Measurements from ENCODE around the gene ADAM12.
"Not testable (repeated sequence)": the region's sequence is repeated elsewhere in the genome, so short reads cannot be mapped to it uniquely, and the experiment has no call there.

Gene ADAM12

GRCh38 chr10:126397640-126398382 is 9.5 kb upstream of the ADAM12 start:
- no peak for ATAC-seq (replicated peaks; ENCODE audit: extremely low read depth, poor library complexity, severe bottlenecking)
- H3K36me3 Mint-ChIP-seq (ENCODE audit: insufficient read depth), result no peaks in the 10 kb centered on the region
- H3K9me3 Mint-ChIP-seq, result peaks cover 23% of the 10 kb centered on the region
- no peaks in the 10 kb centered on the region for H3K27me3 Mint-ChIP-seq
- DNase-seq (ENCODE audit: low spot score in 2 of 2), result no peak
- no peak overlapping the region for H3K4me3 Mint-ChIP-seq
- H3K4me1 Mint-ChIP-seq, result no peaks in the 10 kb centered on the region
- H3K27ac Mint-ChIP-seq (ENCODE audit: low read depth), result no peak overlapping the region

- Mint-ChIP-seq H3K4me3 (no peak overlapping the region), H3K9me3 (peaks cover 24% of the 10 kb centered on the region), H3K27me3 (no peaks in the 10 kb centered on the region), H3K4me1 (no peaks in the 10 kb centered on the region), H3K36me3 (ENCODE audit: insufficient read depth) (no peaks in the 10 kb centered on the region), H3K27ac (ENCODE audit: low read depth) (no peak overlapping the region)
- no peak for DNase-seq (ENCODE audit: low spot score in 2 of 2)
- no peak for ATAC-seq (replicated peaks; ENCODE audit: extremely low read depth, poor library complexity, severe bottlenecking)
Observed at GRCh38 chr10:126397156-126397555, 8.9 kb upstream of the ADAM12 start.

GRCh38 chr10:126394948-126395347 is 6.7 kb upstream of the ADAM12 start:
- H3K4me1 Mint-ChIP-seq, result no peaks in the 10 kb centered on the region
- DNase-seq (ENCODE audit: low spot score in 2 of 2) (no peak), ATAC-seq (replicated peaks; ENCODE audit: extremely low read depth, poor library complexity, severe bottlenecking) (no peak)
- H3K4me3 Mint-ChIP-seq, result no peak overlapping the region
- H3K27ac Mint-ChIP-seq (ENCODE audit: low read depth), result no peak overlapping the region
- peaks cover 29% of the 10 kb centered on the region for H3K9me3 Mint-ChIP-seq
- no peaks in the 10 kb centered on the region for H3K36me3 Mint-ChIP-seq (ENCODE audit: insufficient read depth)
- no peaks in the 10 kb centered on the region for H3K27me3 Mint-ChIP-seq

GRCh38 chr10:126393076-126393475 is 4.8 kb upstream of the ADAM12 start:
- H3K27ac Mint-ChIP-seq (ENCODE audit: low read depth), result no peak overlapping the region
- H3K27me3 Mint-ChIP-seq, result no peaks in the 10 kb centered on the region
- H3K36me3 Mint-ChIP-seq (ENCODE audit: insufficient read depth), result peaks cover 2% of the 10 kb centered on the region
- H3K9me3 Mint-ChIP-seq, result peaks cover 29% of the 10 kb centered on the region
- H3K4me1 Mint-ChIP-seq, result no peaks in the 10 kb centered on the region
- DNase-seq (ENCODE audit: low spot score in 2 of 2), result no peak
- ATAC-seq (replicated peaks; ENCODE audit: extremely low read depth, poor library complexity, severe bottlenecking), result no peak
- no peak overlapping the region for H3K4me3 Mint-ChIP-seq

GRCh38 chr10:126392469-126392868 is 4.2 kb upstream of the ADAM12 start:
- Mint-ChIP-seq H3K4me1 (peaks cover under 1% of the 10 kb centered on the region), H3K27ac (ENCODE audit: low read depth) (no peak overlapping the region), H3K36me3 (ENCODE audit: insufficient read depth) (peaks cover 2% of the 10 kb centered on the region), H3K27me3 (peaks cover 2% of the 10 kb centered on the region), H3K9me3 (peaks cover 29% of the 10 kb centered on the region), H3K4me3 (no peak overlapping the region)
- DNase-seq (ENCODE audit: low spot score in 2 of 2) (no peak), ATAC-seq (replicated peaks; ENCODE audit: extremely low read depth, poor library complexity, severe bottlenecking) (no peak)

GRCh38 chr10:126392068-126392467 is 3.8 kb upstream of the ADAM12 start:
- ATAC-seq (replicated peaks; ENCODE audit: extremely low read depth, poor library complexity, severe bottlenecking) (no peak), DNase-seq (ENCODE audit: low spot score in 2 of 2) (no peak)
- H3K4me3 Mint-ChIP-seq, result no peak overlapping the region
- peaks cover 31% of the 10 kb centered on the region for H3K9me3 Mint-ChIP-seq
- peaks cover 2% of the 10 kb centered on the region for H3K36me3 Mint-ChIP-seq (ENCODE audit: insufficient read depth)
- H3K27ac Mint-ChIP-seq (ENCODE audit: low read depth), result no peak overlapping the region
- peaks cover 4% of the 10 kb centered on the region for H3K4me1 Mint-ChIP-seq
- peaks cover 6% of the 10 kb centered on the region for H3K27me3 Mint-ChIP-seq

GRCh38 chr10:126391192-126391885 is 3.1 kb upstream of the ADAM12 start:
- peaks cover 13% of the 10 kb centered on the region for H3K27me3 Mint-ChIP-seq
- peaks cover 2% of the 10 kb centered on the region for H3K36me3 Mint-ChIP-seq (ENCODE audit: insufficient read depth)
- H3K9me3 Mint-ChIP-seq, result peaks cover 31% of the 10 kb centered on the region
- H3K4me3 Mint-ChIP-seq, result no peak overlapping the region
- no peak for ATAC-seq (replicated peaks; ENCODE audit: extremely low read depth, poor library complexity, severe bottlenecking)
- DNase-seq (ENCODE audit: low spot score in 2 of 2), result no peak
- peaks cover 8% of the 10 kb centered on the region for H3K4me1 Mint-ChIP-seq
- no peak overlapping the region for H3K27ac Mint-ChIP-seq (ENCODE audit: low read depth)

- Mint-ChIP-seq H3K36me3 (ENCODE audit: insufficient read depth) (peaks cover 2% of the 10 kb centered on the region), H3K4me1 (peaks cover 8% of the 10 kb centered on the region), H3K27ac (ENCODE audit: low read depth) (no peak overlapping the region), H3K4me3 (no peak overlapping the region), H3K9me3 (peaks cover 23% of the 10 kb centered on the region), H3K27me3 (peaks cover 24% of the 10 kb centered on the region)
- no peak for ATAC-seq (replicated peaks; ENCODE audit: extremely low read depth, poor library complexity, severe bottlenecking)
- DNase-seq (ENCODE audit: low spot score in 2 of 2), result no peak
Observed at GRCh38 chr10:126390324-126390723, 2.0 kb upstream of the ADAM12 start.

- Mint-ChIP-seq H3K27ac (ENCODE audit: low read depth) (no peak overlapping the region), H3K9me3 (peaks cover 13% of the 10 kb centered on the region), H3K27me3 (peaks cover 27% of the 10 kb centered on the region), H3K4me3 (peak overlapping the region; percentile 52), H3K36me3 (ENCODE audit: insufficient read depth) (peaks cover 2% of the 10 kb centered on the region), H3K4me1 (peaks cover 8% of the 10 kb centered on the region)
- ATAC-seq (replicated peaks; ENCODE audit: extremely low read depth, poor library complexity, severe bottlenecking) (no peak), DNase-seq (ENCODE audit: low spot score in 2 of 2) (no peak)
Observed at GRCh38 chr10:126387041-126387921, 996 bp downstream of the ADAM12 start.

GRCh38 chr10:126384269-126384873 is 3.9 kb downstream of the ADAM12 start:
- Mint-ChIP-seq H3K36me3 (ENCODE audit: insufficient read depth) (peaks cover 2% of the 10 kb centered on the region), H3K27me3 (peaks cover 27% of the 10 kb centered on the region), H3K27ac (ENCODE audit: low read depth) (no peak overlapping the region), H3K4me3 (no peak overlapping the region), H3K4me1 (peaks cover 8% of the 10 kb centered on the region), H3K9me3 (peaks cover 7% of the 10 kb centered on the region)
- ATAC-seq (replicated peaks; ENCODE audit: extremely low read depth, poor library complexity, severe bottlenecking) (no peak), DNase-seq (ENCODE audit: low spot score in 2 of 2) (no peak)

- Mint-ChIP-seq H3K36me3 (ENCODE audit: insufficient read depth) (no peaks in the 10 kb centered on the region), H3K27ac (ENCODE audit: low read depth) (no peak overlapping the region), H3K27me3 (peaks cover 5% of the 10 kb centered on the region), H3K9me3 (peaks cover 10% of the 10 kb centered on the region), H3K4me3 (no peak overlapping the region), H3K4me1 (no peaks in the 10 kb centered on the region)
- DNase-seq (ENCODE audit: low spot score in 2 of 2) (no peak), ATAC-seq (replicated peaks; ENCODE audit: extremely low read depth, poor library complexity, severe bottlenecking) (no peak)
Observed at GRCh38 chr10:126380352-126381076, 7.8 kb downstream of the ADAM12 start.

- not testable (repeated sequence) for H3K27ac Mint-ChIP-seq (ENCODE audit: low read depth); H3K4me3 Mint-ChIP-seq; H3K4me1 Mint-ChIP-seq; H3K36me3 Mint-ChIP-seq (ENCODE audit: insufficient read depth); H3K27me3 Mint-ChIP-seq; DNase-seq (ENCODE audit: low spot score in 2 of 2); ATAC-seq (replicated peaks; ENCODE audit: extremely low read depth, poor library complexity, severe bottlenecking)
- peaks cover 23% of the 10 kb centered on the region for H3K9me3 Mint-ChIP-seq
Observed at GRCh38 chr10:126379166-126379565, 9.1 kb downstream of the ADAM12 start.

Measured in central memory CD8-positive, alpha-beta T cell (primary cell).